ENCODE measurements around the gene CADM2.

DNA sequence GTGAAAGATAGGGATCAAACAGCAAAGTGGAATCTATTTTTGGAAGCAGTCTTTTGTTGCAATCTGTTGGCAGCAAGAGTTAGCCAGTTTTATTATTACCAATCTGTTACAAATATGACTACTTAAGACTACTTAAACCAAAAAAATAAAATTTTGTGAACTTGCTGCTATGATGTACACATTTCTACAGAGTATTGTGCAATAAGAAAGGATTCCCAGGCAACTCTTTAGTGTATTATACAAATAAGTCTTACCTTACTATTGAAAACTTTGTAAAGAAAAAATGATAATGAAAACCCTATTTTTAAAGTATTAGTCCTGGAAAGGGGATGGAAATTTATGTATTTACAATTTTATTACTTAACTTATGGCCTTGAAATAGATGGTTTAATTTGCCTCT, 44.7 kb downstream of the CADM2 start:
- TF ChIP-seq, protein P1, sequence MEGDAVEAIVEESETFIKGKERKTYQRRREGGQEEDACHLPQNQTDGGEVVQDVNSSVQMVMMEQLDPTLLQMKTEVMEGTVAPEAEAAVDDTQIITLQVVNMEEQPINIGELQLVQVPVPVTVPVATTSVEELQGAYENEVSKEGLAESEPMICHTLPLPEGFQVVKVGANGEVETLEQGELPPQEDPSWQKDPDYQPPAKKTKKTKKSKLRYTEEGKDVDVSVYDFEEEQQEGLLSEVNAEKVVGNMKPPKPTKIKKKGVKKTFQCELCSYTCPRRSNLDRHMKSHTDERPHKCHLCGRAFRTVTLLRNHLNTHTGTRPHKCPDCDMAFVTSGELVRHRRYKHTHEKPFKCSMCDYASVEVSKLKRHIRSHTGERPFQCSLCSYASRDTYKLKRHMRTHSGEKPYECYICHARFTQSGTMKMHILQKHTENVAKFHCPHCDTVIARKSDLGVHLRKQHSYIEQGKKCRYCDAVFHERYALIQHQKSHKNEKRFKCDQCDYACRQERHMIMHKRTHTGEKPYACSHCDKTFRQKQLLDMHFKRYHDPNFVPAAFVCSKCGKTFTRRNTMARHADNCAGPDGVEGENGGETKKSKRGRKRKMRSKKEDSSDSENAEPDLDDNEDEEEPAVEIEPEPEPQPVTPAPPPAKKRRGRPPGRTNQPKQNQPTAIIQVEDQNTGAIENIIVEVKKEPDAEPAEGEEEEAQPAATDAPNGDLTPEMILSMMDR (IDR thresholded peaks at IDR 0.05; ENCODE audit: low read depth, low read length, poor library complexity, severe bottlenecking): no peak
- no peak for TF ChIP-seq EZH2phosphoT487 (IDR thresholded peaks at IDR 0.05; ENCODE audit: borderline replicate concordance, low read length)

All from DOHH2 (cell line).